ENCODE measurements around the gene RFPL1. TPM values are rescaled to one million over a fixed set of nuclear protein-coding genes. Genes with fewer than 3 reads are reported as not detected.
"Not testable (repeated sequence)": the region's sequence is repeated elsewhere in the genome, so short reads cannot be mapped to it uniquely, and the experiment has no call there.

Gene RFPL1
- total RNA-seq, 1 donor from 2014 or later = not detected

GRCh38 chr22:29484642-29485041, 46.3 kb downstream of the RFPL1 start:
- peaks cover 11% of the 10 kb centered on the region for H3K4me1 Mint-ChIP-seq (ENCODE audit: unreplicated experiment)
- H3K27ac Mint-ChIP-seq = no peak overlapping the region
- no peak overlapping the region for H3K4me3 Mint-ChIP-seq
- no peaks in the 10 kb centered on the region for H3K9me3 Mint-ChIP-seq
- H3K36me3 Mint-ChIP-seq = peaks cover 4% of the 10 kb centered on the region
- TF ChIP-seq CTCF (conservative IDR thresholded peaks at IDR 0.05) = no peak
- peaks cover 27% of the 10 kb centered on the region for H3K27me3 Mint-ChIP-seq
- no peak for DNase-seq (ENCODE audit: extremely low spot score, unreplicated experiment)

- Mint-ChIP-seq H3K27me3 (peaks cover 24% of the 10 kb centered on the region), H3K27ac (no peak overlapping the region), H3K9me3 (no peaks in the 10 kb centered on the region), H3K36me3 (peaks cover 3% of the 10 kb centered on the region), H3K4me1 (ENCODE audit: unreplicated experiment) (peaks cover 10% of the 10 kb centered on the region), H3K4me3 (no peak overlapping the region)
- no peak for DNase-seq (ENCODE audit: extremely low spot score, unreplicated experiment)
- TF ChIP-seq CTCF (conservative IDR thresholded peaks at IDR 0.05) = no peak
Measured at GRCh38 chr22:29485448-29485847, 47.1 kb downstream of the RFPL1 start.

- H3K9me3 Mint-ChIP-seq = no peaks in the 10 kb centered on the region
- DNase-seq (ENCODE audit: extremely low spot score, unreplicated experiment) = no peak
- peaks cover 9% of the 10 kb centered on the region for H3K27me3 Mint-ChIP-seq
- H3K4me3 Mint-ChIP-seq = no peak overlapping the region
- H3K27ac Mint-ChIP-seq = no peak overlapping the region
- TF ChIP-seq CTCF (conservative IDR thresholded peaks at IDR 0.05) = no peak
- H3K4me1 Mint-ChIP-seq (ENCODE audit: unreplicated experiment) = no peaks in the 10 kb centered on the region
- H3K36me3 Mint-ChIP-seq = no peaks in the 10 kb centered on the region
Measured at GRCh38 chr22:29487426-29487986, 49.1 kb downstream of the RFPL1 start.

- H3K4me3 Mint-ChIP-seq, H3K27me3 Mint-ChIP-seq: not testable (repeated sequence)
Measured at GRCh38 chr22:29489127-29489780, 50.9 kb downstream of the RFPL1 start.

GRCh38 chr22:29491012-29491411, 52.6 kb downstream of the RFPL1 start:
- no peak overlapping the region for H3K4me3 Mint-ChIP-seq
- peaks cover 6% of the 10 kb centered on the region for H3K27me3 Mint-ChIP-seq
- H3K4me1 Mint-ChIP-seq (ENCODE audit: unreplicated experiment) = no peaks in the 10 kb centered on the region
- DNase-seq (ENCODE audit: extremely low spot score, unreplicated experiment) = no peak
- H3K27ac Mint-ChIP-seq = no peak overlapping the region
- peaks cover 8% of the 10 kb centered on the region for H3K9me3 Mint-ChIP-seq
- peaks cover 7% of the 10 kb centered on the region for H3K36me3 Mint-ChIP-seq
- TF ChIP-seq CTCF (conservative IDR thresholded peaks at IDR 0.05) = no peak

More at GRCh38 chr22:29489127-29489780, 50.9 kb downstream of the RFPL1 start:
- H3K36me3 Mint-ChIP-seq; H3K4me1 Mint-ChIP-seq (ENCODE audit: unreplicated experiment); H3K9me3 Mint-ChIP-seq; H3K27ac Mint-ChIP-seq; DNase-seq (ENCODE audit: extremely low spot score, unreplicated experiment): not testable (repeated sequence)

Other genes with a start within 250 kb of the RFPL1 start
- gene EMID1, start 232.7 kb upstream of the RFPL1 start, total RNA-seq (ENCODE audit: low replicate concordance) = 4.2 and 11.4 TPM in 2 replicates
- gene RHBDD3, start 170.6 kb upstream of the RFPL1 start, total RNA-seq (ENCODE audit: low replicate concordance) = 33.9 and 59.2 TPM in 2 replicates
- gene EWSR1, start 170.3 kb upstream of the RFPL1 start, total RNA-seq (ENCODE audit: low replicate concordance) = 244 and 347 TPM in 2 replicates
- gene GAS2L1, start 131.9 kb upstream of the RFPL1 start, total RNA-seq (ENCODE audit: low replicate concordance) = 13.5 and 17.2 TPM in 2 replicates
- gene RASL10A, start 122.9 kb upstream of the RFPL1 start, total RNA-seq (ENCODE audit: low replicate concordance) = 0.62 and 1.5 TPM in 2 replicates
- gene AP1B1, start 50.0 kb upstream of the RFPL1 start, total RNA-seq (ENCODE audit: low replicate concordance) = 60.9 and 73.3 TPM in 2 replicates
- 1.3 and 2.9 TPM in 2 replicates for gene NEFH, start 41.6 kb downstream of the RFPL1 start, total RNA-seq (ENCODE audit: low replicate concordance)
- gene THOC5, start 115.2 kb downstream of the RFPL1 start, total RNA-seq (ENCODE audit: low replicate concordance) = 36.6 and 53.5 TPM in 2 replicates
- gene NIPSNAP1, start 142.5 kb downstream of the RFPL1 start, total RNA-seq (ENCODE audit: low replicate concordance) = 97.2 and 128 TPM in 2 replicates
- gene NF2, start 165.1 kb downstream of the RFPL1 start, total RNA-seq (ENCODE audit: low replicate concordance) = 40.3 and 45.6 TPM in 2 replicates